HepG2 (cell line): Measurements from ENCODE around the gene IL10. TPM values are rescaled to one million over a fixed set of nuclear protein-coding genes. Genes with fewer than 3 reads are reported as not detected.

Experiments used
- ATAC-seq: fragments of 200-7000 bp; cut with Tn5 transposase; 3 replicates; pipeline ENCODE4 v1.9.1; 2020; ENCODE audit warnings: mild to moderate bottlenecking, moderate library complexity
- BruUV-seq: library from RNA; stranded (reverse); fragments of 400-500 nt; replicated peaks from 2 replicates; lab custom pipeline; 2021; lab: Mats Ljungman, UMichigan
- CTCF ChIA-PET: fragments of 300-600 bp; formaldehyde crosslinking; extraction: SDS; loops from one replicate; lab custom pipeline; 2021; ENCODE audit warnings: low total read pairs, inconsistent platforms, low intra/inter-chr PET ratio; lab: Yijun Ruan, JAX
- POLR2A ChIA-PET: fragments of 350-600 bp; sonication (Branson Sonifier 250); formaldehyde crosslinking; loops from one replicate; lab custom pipeline; 2020; ENCODE audit warnings: antibody characterized with exemption, inconsistent platforms; lab: Yijun Ruan, JAX
- DNase-seq: peaks from one replicate; pipeline ENCODE4 v3.0.0-alpha.2; 2015; ENCODE audit warnings: low spot score
- FAIRE-seq: peaks from 3 replicates; lab custom pipeline; 2011; peaks lifted over from hg19 to GRCh38; lab: Jason Lieb, UNC
- H2AFZ ChIP-seq: one replicate; pipeline ENCODE4 v1.6.1; 2011; ENCODE audit warnings: low read length, inconsistent platforms
- H3K27ac ChIP-seq: fragments of 300-600 bp; 3 replicates; pipeline ENCODE4 v1.8.0; 2011; ENCODE audit warnings: mixed run types, mild to moderate bottlenecking, mixed read lengths, low read length, inconsistent platforms; ENCODE audit not compliant: insufficient read depth; ENCODE audit errors: extremely low read length
- H3K27me3 ChIP-seq, 2 experiments: fragments of 200-600 bp in 1 of 2; 2 replicates in 1 of 2; 3 replicates in 1 of 2; pipeline versions ENCODE4 v1.6.0 to v1.8.0; 2011; ENCODE audit warnings: low read length in 2 of 2, mild to moderate bottlenecking in 2 of 2, moderate library complexity in 2 of 2, inconsistent platforms in 1 of 2; ENCODE audit not compliant: insufficient read depth in 2 of 2, control insufficient read depth in 1 of 2
- H3K36me3 ChIP-seq, 2 experiments: fragments of 200-600 bp in 1 of 2; replicated peaks in 1 of 2; 2 replicates in 1 of 2; 3 replicates in 1 of 2; pipeline versions ENCODE4 v1.5.1 to v1.8.0; 2011; ENCODE audit warnings: low read length in 2 of 2, inconsistent platforms in 1 of 2; ENCODE audit not compliant: insufficient read depth in 2 of 2, control insufficient read depth in 1 of 2
- H3K4me1 ChIP-seq: 2 replicates; pipeline ENCODE4 v1.5.1; 2012; ENCODE audit warnings: low read length, inconsistent platforms; ENCODE audit not compliant: insufficient read depth
- H3K4me2 ChIP-seq: 2 replicates; pipeline ENCODE4 v1.6.0; 2011; ENCODE audit warnings: low read depth, low read length, inconsistent platforms
- H3K4me3 ChIP-seq, 3 experiments: fragments of 200-600 bp in 1 of 3; sonication (generic), shearing (Covaris generic) in 1 of 3; replicated peaks in 1 of 3; 2 replicates each; pipeline ENCODE4 v1.5.1; 2011 to 2016; ENCODE audit warnings: low read length in 3 of 3, inconsistent platforms in 2 of 3, low read depth in 2 of 3, mild to moderate bottlenecking in 2 of 3, control low read depth in 1 of 3, mixed read lengths in 1 of 3; ENCODE audit not compliant: insufficient read depth in 1 of 3
- H3K79me2 ChIP-seq: one replicate; pipeline ENCODE4 v1.6.1; 2011; ENCODE audit warnings: low read length, inconsistent platforms; ENCODE audit not compliant: insufficient read depth
- H3K9ac ChIP-seq: 2 replicates; pipeline ENCODE4 v1.6.0; 2011; ENCODE audit warnings: mild to moderate bottlenecking, low read depth, low read length, inconsistent platforms; ENCODE audit not compliant: insufficient read depth
- H3K9me3 ChIP-seq: 2 replicates; pipeline ENCODE4 v1.5.1; 2012; ENCODE audit warnings: mild to moderate bottlenecking, low read length
- H4K20me1 ChIP-seq: 2 replicates; pipeline ENCODE4 v1.6.0; 2011; ENCODE audit warnings: inconsistent platforms, mild to moderate bottlenecking, low read length, moderate library complexity; ENCODE audit not compliant: insufficient read depth
- ATRX ChIP-seq: sonication (generic); formaldehyde crosslinking; IDR thresholded peaks from 2 replicates; pipeline ENCODE4 v1.4.0; 2020; ENCODE audit warnings: missing genetic modification reagents, borderline replicate concordance
- ZBTB7B ChIP-seq: sonication (generic); formaldehyde crosslinking; IDR thresholded peaks from 2 replicates; pipeline ENCODE4 v1.4.0; 2020; ENCODE audit warnings: missing genetic modification reagents
- WGBS: methylation state at CpG from one replicate; pipeline ENCODE4 v1.1.6; 2017; ENCODE audit warnings: low lambda C conversion rate; 5-methylcytosine and 5-hydroxymethylcytosine counted together
- in situ Hi-C: cut with HindIII; loops from 2 replicates; pipeline ENCODE4 v1.10.0; 2017; ENCODE audit warnings: low pct_unique_long_range_greater_than_20kb; ENCODE audit not compliant: extremely low pct_ligation_motif_present
- intact Hi-C: fragments of 100-400 bp; cut with micrococcal nuclease; formaldehyde crosslinking; loops from one replicate; pipeline ENCODE4 v1.10.0; 2022; ENCODE audit not compliant: unreplicated experiment
- polyA plus RNA-seq, 8 experiments: library from polyadenylated mRNA; depleted of rRNA in 3 of 8; stranded (reverse) in 7 of 8; unstranded in 1 of 8; fragments of >200 nt; fragmentation: Illumina TruSeq in 4 of 8; extraction: Trizol in 4 of 8; gene quantifications; 2 replicates each; pipeline versions ENCODE4 v1.2.1 to v1.2.3, GENCODE V29; 2011 to 2016; ENCODE audit warnings: low read depth in 4 of 8, missing spikeins in 1 of 8, mixed read lengths in 1 of 8; ENCODE audit not compliant: insufficient read depth in 1 of 8
- total RNA-seq, 5 experiments: library from RNA; depleted of rRNA; stranded (reverse); fragments of >200 nt; fragmentation: Illumina TruSeq; extraction: Trizol; gene quantifications; 2 replicates each; pipeline ENCODE4 v1.2.3, GENCODE V29; 2016; ENCODE audit warnings: low read depth in 1 of 5
- TF ChIP-seq, protein P1 (sequence below): sonication (generic); formaldehyde crosslinking; IDR thresholded peaks from 2 replicates; pipeline ENCODE4 v1.4.0; 2020; ENCODE audit warnings: missing genetic modification reagents, borderline replicate concordance
- TF ChIP-seq, protein P2 (sequence below): IDR thresholded peaks from 2 replicates; pipeline ENCODE4 v1.6.1; 2016; ENCODE audit warnings: low read depth
- TF ChIP-seq, protein P3 (sequence below): sonication (generic); formaldehyde crosslinking; conservative IDR thresholded peaks from 2 replicates; pipeline ENCODE4 v1.5.0; 2020; ENCODE audit warnings: missing genetic modification reagents

Gene IL10
- total and polyA plus RNA-seq, 2 of the 13 experiments (the other 11 are each of a cell fraction or from before 2014, with no cell fraction given), result not detected

DNA sequence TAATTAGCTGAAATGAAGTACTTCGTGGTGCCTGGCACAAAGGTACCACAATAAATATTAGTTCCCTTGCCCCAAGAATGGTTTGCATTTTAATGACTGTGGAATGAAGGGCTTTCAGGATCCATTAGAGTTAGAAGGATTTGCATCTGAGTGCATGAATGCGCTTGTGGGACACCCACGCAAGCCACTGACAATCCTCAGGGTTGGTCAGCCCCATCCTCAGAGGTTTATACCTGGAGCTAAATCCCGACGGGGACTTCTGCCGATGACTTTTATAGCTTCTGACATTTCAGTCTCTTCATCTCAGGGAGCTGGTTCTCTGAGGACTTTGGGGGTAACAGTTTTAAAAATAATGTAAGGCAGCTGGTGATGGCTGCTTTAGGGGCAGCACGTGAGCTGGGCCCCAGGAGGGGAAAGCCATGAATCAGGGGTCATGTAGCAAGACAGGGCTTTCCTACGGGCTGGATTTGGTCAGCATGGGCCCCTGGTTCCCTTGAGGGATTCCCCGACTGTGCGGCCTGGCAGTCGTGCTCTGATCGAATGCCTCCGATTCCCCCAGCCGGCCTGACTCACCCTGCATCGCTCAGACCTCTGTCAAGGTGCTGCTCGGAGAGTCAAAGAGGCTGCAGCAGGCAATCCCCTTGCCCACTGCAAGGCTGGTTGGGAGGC is 20.8 kb upstream of the IL10 start:
- no TSS peak for BruUV-seq
- ATAC-seq, result no peak
- ChIA-PET POLR2A (no interaction called here), CTCF (no interaction called here)
- 41% methylated on average over 8 of the region's 16 CpGs for WGBS
- no peak overlapping the region for H3K4me3 ChIP-seq
- H3K9ac ChIP-seq, result no peak overlapping the region
- no peaks in the 10 kb centered on the region for H3K36me3 ChIP-seq
- in situ Hi-C loops (no loop called here), intact Hi-C loops (no loop called here)
- FAIRE-seq, result no peak
- DNase-seq, result no peak
- TF ChIP-seq ZBTB7B (CRISPR knock-in tag), result no peak
- TF ChIP-seq, protein P1, sequence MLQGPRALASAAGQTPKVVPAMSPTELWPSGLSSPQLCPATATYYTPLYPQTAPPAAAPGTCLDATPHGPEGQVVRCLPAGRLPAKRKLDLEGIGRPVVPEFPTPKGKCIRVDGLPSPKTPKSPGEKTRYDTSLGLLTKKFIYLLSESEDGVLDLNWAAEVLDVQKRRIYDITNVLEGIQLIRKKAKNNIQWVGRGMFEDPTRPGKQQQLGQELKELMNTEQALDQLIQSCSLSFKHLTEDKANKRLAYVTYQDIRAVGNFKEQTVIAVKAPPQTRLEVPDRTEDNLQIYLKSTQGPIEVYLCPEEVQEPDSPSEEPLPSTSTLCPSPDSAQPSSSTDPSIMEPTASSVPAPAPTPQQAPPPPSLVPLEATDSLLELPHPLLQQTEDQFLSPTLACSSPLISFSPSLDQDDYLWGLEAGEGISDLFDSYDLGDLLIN (CRISPR knock-in tag), result no peak
- TF ChIP-seq, protein P2, sequence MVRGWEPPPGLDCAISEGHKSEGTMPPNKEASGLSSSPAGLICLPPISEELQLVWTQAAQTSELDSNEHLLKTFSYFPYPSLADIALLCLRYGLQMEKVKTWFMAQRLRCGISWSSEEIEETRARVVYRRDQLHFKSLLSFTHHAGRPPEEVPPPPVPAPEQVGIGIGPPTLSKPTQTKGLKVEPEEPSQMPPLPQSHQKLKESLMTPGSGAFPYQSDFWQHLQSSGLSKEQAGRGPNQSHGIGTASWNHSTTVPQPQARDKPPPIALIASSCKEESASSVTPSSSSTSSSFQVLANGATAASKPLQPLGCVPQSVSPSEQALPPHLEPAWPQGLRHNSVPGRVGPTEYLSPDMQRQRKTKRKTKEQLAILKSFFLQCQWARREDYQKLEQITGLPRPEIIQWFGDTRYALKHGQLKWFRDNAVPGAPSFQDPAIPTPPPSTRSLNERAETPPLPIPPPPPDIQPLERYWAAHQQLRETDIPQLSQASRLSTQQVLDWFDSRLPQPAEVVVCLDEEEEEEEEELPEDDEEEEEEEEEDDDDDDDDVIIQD (CRISPR knock-in tag), result no peak
- TF ChIP-seq, protein P3, sequence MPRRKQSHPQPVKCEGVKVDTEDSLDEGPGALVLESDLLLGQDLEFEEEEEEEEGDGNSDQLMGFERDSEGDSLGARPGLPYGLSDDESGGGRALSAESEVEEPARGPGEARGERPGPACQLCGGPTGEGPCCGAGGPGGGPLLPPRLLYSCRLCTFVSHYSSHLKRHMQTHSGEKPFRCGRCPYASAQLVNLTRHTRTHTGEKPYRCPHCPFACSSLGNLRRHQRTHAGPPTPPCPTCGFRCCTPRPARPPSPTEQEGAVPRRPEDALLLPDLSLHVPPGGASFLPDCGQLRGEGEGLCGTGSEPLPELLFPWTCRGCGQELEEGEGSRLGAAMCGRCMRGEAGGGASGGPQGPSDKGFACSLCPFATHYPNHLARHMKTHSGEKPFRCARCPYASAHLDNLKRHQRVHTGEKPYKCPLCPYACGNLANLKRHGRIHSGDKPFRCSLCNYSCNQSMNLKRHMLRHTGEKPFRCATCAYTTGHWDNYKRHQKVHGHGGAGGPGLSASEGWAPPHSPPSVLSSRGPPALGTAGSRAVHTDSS (CRISPR knock-in tag), result no peak
- no peak for TF ChIP-seq ATRX (CRISPR knock-in tag)
- H3K9me3 ChIP-seq, result no peaks in the 10 kb centered on the region
- H3K4me1 ChIP-seq, result no peaks in the 10 kb centered on the region
- 0 out of 5 replicates have a peak, but pooled peaks cover 0 to 6% of the 10 kb centered on the region in 2 experiments for H3K27me3 ChIP-seq
- H4K20me1 ChIP-seq, result no peaks in the 10 kb centered on the region
- no peaks in the 10 kb centered on the region for H3K79me2 ChIP-seq
- no peak overlapping the region for H2AFZ ChIP-seq
- no peak overlapping the region for H3K4me2 ChIP-seq
- no peak overlapping the region for H3K27ac ChIP-seq
